ENCODE results near the gene RAB8B.

Gene RAB8B

DNA sequence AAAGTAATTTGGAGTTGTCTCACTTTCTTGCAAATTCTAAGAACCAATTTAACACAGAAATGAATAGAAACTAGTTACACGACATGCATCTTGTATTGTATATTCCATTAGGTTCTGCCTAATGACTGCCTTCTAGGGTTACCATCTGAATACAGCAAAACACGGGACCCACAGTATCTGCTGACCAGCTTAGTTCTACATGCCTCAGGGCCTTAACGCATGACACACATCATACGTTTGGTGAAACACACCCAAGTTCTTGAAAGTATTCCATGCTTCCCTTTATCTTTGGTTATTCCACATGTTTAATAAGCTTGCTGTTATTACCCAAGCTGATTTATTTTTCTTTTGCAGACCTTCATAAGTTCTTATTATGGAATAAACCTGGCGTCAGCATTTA is 115.9 kb downstream of the RAB8B start:
- no peak for DNase-seq (ENCODE audit: low read depth in 2 of 2, low spot score in 1 of 2)

DNA sequence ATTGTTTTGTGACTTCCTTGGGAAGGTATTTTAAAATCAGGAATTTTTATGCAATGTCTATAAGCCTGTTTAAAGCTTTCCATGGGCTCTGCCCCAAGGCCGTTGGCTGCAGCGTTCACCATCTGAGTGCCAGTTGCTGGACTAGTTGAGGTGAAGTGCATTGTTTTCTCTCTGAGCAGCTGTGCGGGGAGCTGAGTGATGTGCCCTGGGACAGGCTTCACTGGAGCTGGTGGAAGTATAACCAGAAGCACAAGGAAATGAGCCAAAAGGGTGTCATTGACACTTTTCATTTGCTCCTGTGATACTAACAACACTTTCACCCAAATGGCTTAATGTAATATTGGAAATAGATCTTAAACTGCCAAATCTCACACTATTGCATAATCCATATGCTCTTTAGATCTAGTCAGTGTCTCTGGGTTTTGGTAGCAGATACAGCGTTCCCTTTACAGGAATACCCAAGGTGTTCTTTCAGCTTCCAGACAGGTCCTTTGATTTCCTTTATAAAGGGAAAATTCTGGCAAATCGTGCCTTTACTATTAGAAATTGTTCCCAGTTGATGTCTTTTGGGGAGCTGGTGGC is 117.2 kb downstream of the RAB8B start:
- DNase-seq (ENCODE audit: low read depth in 2 of 2, low spot score in 1 of 2), result no peak

GRCh38 chr15:63308491-63308890 is 119.1 kb downstream of the RAB8B start:
- DNase-seq (ENCODE audit: low read depth in 2 of 2, low spot score in 1 of 2), result no peak

DNA sequence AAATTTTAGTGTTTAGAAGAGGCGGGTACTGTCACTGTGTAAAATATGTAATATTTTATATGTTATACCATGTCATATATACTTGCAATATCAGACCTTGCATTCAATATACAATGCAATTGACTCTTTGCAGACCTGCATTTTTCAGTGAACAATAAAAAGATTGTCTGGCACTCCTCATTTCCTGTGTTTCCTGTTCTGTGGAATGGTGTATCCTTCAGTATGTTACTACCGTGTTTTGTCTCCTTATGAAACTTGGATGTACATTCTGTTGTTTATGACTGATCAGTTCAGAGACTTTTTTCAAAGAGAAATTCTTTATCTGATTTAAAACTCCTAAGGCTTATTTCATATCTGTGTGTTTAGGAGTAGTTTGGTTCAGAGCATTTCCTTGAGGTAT is 119.5 kb downstream of the RAB8B start:
- no peak for DNase-seq (ENCODE audit: low read depth in 2 of 2, low spot score in 1 of 2)

DNA sequence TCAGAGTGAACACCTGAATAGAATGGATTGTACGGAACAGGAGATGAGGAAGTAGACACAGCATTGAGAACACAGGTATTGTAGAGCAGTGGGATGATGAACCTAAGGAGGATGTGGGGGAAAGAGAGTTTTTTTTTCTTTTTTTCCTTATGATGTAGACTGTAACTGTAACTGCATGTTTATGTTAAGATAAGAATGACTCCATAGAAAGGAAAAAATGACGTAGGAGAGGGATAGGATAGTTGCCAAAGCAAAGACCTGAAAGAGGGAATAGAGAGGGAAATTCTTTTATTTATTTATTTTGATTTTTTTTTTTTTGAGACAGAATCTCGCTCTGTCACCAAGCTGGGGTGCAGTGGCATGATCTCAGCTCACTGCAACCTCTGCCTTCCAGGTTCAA is 121.2 kb downstream of the RAB8B start:
- DNase-seq (ENCODE audit: low read depth in 2 of 2, low spot score in 1 of 2), result no peak

GRCh38 chr15:63312286-63312685 is 122.9 kb downstream of the RAB8B start:
- no peak for DNase-seq (ENCODE audit: low read depth in 2 of 2, low spot score in 1 of 2)

- no peak for DNase-seq (ENCODE audit: low read depth in 2 of 2, low spot score in 1 of 2)
Measured at GRCh38 chr15:63313825-63314224, 124.4 kb downstream of the RAB8B start.

- DNase-seq (ENCODE audit: low read depth in 2 of 2, low spot score in 1 of 2), result no peak
Measured at GRCh38 chr15:63314409-63314808, 125.0 kb downstream of the RAB8B start.

Data from stimulated activated CD8-positive, alpha-beta memory T cell treated with anti-CD3 and anti-CD28 coated beads, Interleukin-4, amount 100 ng/mL, for 4 hours (primary cell).